ENCODE measurements around the gene PDGFC. TPM values are rescaled to one million over a fixed set of nuclear protein-coding genes. Genes with fewer than 3 reads are reported as not detected.

PDGFC gene
- total and polyA plus RNA-seq, 2 of the 8 experiments (the other 6 are each of a cell fraction or from before 2014, with no cell fraction given), result 0.65 to 2.7 TPM

GRCh38 chr4:156991161-156991560, 19.6 kb upstream of the PDGFC start:
- Histone ChIP-seq H3K23ac (ENCODE audit: insufficient read length) (no peak overlapping the region), H3K4me1 (replicated peaks in 1 of 4; ENCODE audit: control insufficient read depth in 3 of 4, insufficient read depth in 4 of 4, low read length in 3 of 4) (no peaks in the 10 kb centered on the region), H4K8ac (ENCODE audit: extremely low read depth, insufficient read depth, low read length) (no peak overlapping the region), H2BK20ac (ENCODE audit: low read length) (no peak overlapping the region), H3K4me3 (ENCODE audit: extremely low read depth in 1 of 4, insufficient read depth in 2 of 4, low read depth in 3 of 4, low read length in 4 of 4) (no peak overlapping the region), H2AK5ac (ENCODE audit: low read depth, low read length) (no peak overlapping the region), H2AFZ (ENCODE audit: low read length) (no peak overlapping the region), H3K27ac (ENCODE audit: low read depth, low read length) (no peak overlapping the region), H2BK5ac (ENCODE audit: low read depth, low read length) (no peak overlapping the region), H3K14ac (ENCODE audit: insufficient read length) (no peak overlapping the region), H2BK15ac (ENCODE audit: low read length) (no peak overlapping the region), H4K91ac (replicated peaks; ENCODE audit: insufficient read length, low read length) (no peak overlapping the region), H2BK12ac (ENCODE audit: low read depth, low read length) (no peak overlapping the region), H3K27me3 (replicated peaks in 1 of 4; ENCODE audit: control insufficient read depth in 3 of 4, extremely low read depth in 1 of 4, insufficient read depth in 3 of 4, low read length in 3 of 4) (peaks cover 0 to 1% (median 0%) of the 10 kb centered on the region in 4 experiments; a peak in 1 of 7 replicates), H3K4me2 (ENCODE audit: insufficient read depth in 1 of 2, low read depth in 2 of 2, low read length in 2 of 2) (no peak overlapping the region), H3K4ac (replicated peaks; ENCODE audit: insufficient read length, low read depth, low read length) (no peak overlapping the region), H2BK120ac (replicated peaks; ENCODE audit: low read depth, low read length) (no peak overlapping the region), H4K5ac (ENCODE audit: insufficient read length, low read depth, low read length) (no peak overlapping the region), H3K9ac (replicated peaks in 1 of 4; ENCODE audit: extremely low read depth in 1 of 4, low read depth in 3 of 4, low read length in 3 of 4) (no peak overlapping the region), H4K20me1 (replicated peaks in 1 of 2; ENCODE audit: control insufficient read depth in 1 of 2, insufficient read depth in 2 of 2, low read length in 2 of 2) (no peaks in the 10 kb centered on the region), H3K9me3 (ENCODE audit: insufficient read depth in 2 of 2, low read depth in 1 of 2, low read length in 1 of 2) (peaks cover 4 to 8% of the 10 kb centered on the region in 2 experiments; a peak in 1 of 4 replicates), H3K56ac (replicated peaks; ENCODE audit: insufficient read length, low read depth, low read length) (no peak overlapping the region), H3K23me2 (ENCODE audit: low read depth, low read length) (no peaks in the 10 kb centered on the region), H3K79me1 (ENCODE audit: low read depth, low read length) (no peaks in the 10 kb centered on the region), H3K79me2 (ENCODE audit: control insufficient read depth in 1 of 2, insufficient read depth in 2 of 2, low read length in 2 of 2) (no peaks in the 10 kb centered on the region), H3K18ac (ENCODE audit: extremely low read depth, low read length) (no peak overlapping the region), H3K36me3 (ENCODE audit: control insufficient read depth in 2 of 4, insufficient read depth in 4 of 4, low read length in 3 of 4) (no peaks in the 10 kb centered on the region)
- FAIRE-seq, result no peak
- DNase-seq (ENCODE audit: low read depth in 1 of 2, low spot score in 2 of 2), result no peak
- CTCF ChIA-PET (ENCODE audit: partially characterized antibody), result interaction anchor here (1.0 kb wide), 1 partner anchor 23 kb away, joined by 3 read pairs; no protein-coding TSS in a partner anchor
- POLR2A ChIA-PET (ENCODE audit: partially characterized antibody), result no interaction called here
- WGBS, 2 experiments (ENCODE audit: extremely low coverage in 1 of 2, insufficient coverage in 1 of 2, insufficient read length in 1 of 2, insufficient replicate concordance in 2 of 2, low coverage in 1 of 2, low lambda C conversion rate in 2 of 2, missing lambda C conversion rate in 1 of 2), result 89% methylated on average over 3 of the region's 3 CpGs; no CpG with 5 or more reads in 1 of the 2 experiments
- TF ChIP-seq RBBP5 (IDR thresholded peaks at IDR 0.05; ENCODE audit: borderline replicate concordance, low read depth, low read length) (no peak), FOSL1 (IDR thresholded peaks at IDR 0.05; ENCODE audit: insufficient read depth, low read depth, low read length) (no peak), SIX5 (IDR thresholded peaks at IDR 0.05; ENCODE audit: low read depth, low read length) (no peak), RFX5 (IDR thresholded peaks at IDR 0.05; ENCODE audit: borderline replicate concordance, low read depth, low read length) (no peak), KDM4A (IDR thresholded peaks at IDR 0.05; ENCODE audit: low read depth, low read length, severe bottlenecking) (no peak), RAD21 (IDR thresholded peaks at IDR 0.05 in 1 of 2, conservative IDR thresholded peaks at IDR 0.05 in 1 of 2; ENCODE audit: low read depth in 2 of 2, low read length in 2 of 2) (no peak), CHD2 (IDR thresholded peaks at IDR 0.05; ENCODE audit: low read length) (no peak), SP4 (IDR thresholded peaks at IDR 0.05; ENCODE audit: low read length) (no peak), ZNF274 (IDR thresholded peaks at IDR 0.05; ENCODE audit: borderline replicate concordance, extremely low read depth, low read length) (no peak), SIRT6 (IDR thresholded peaks at IDR 0.05; ENCODE audit: low read length) (no peak), CHD1 (IDR thresholded peaks at IDR 0.05; ENCODE audit: low read depth, low read length) (no peak)
